Neural cell (in vitro differentiated cells): Measurements from ENCODE around the gene IFT20. TPM values are rescaled to one million over a fixed set of nuclear protein-coding genes. Genes with fewer than 3 reads are reported as not detected.

Experiments used
- H2AFZ ChIP-seq: fragments of 200-600, 300-800 bp; sonication (generic), shearing (Covaris generic); 2 replicates; pipeline ENCODE4 v1.6.0; 2014; ENCODE audit warnings: low read depth, mild to moderate bottlenecking, antibody characterized with exemption, low read length, moderate library complexity
- H3F3A ChIP-seq: fragments of 200-600 bp; shearing (Covaris generic); 2 replicates; pipeline ENCODE4 v1.6.1; 2016; ENCODE audit warnings: mild to moderate bottlenecking, moderate library complexity, mixed read lengths, antibody characterized with exemption, low read length; ENCODE audit not compliant: insufficient read depth, poor library complexity, severe bottlenecking
- H3K27ac ChIP-seq: fragments of 200-600, 300-800 bp; sonication (generic), shearing (Covaris generic); 2 replicates; pipeline ENCODE4 v1.5.1; 2014; ENCODE audit warnings: mild to moderate bottlenecking, low read length, moderate library complexity
- H3K27me3 ChIP-seq: fragments of 300-800, 200-600 bp; sonication (generic), shearing (Covaris generic); 2 replicates; pipeline ENCODE4 v1.6.0; 2014; ENCODE audit warnings: mild to moderate bottlenecking, low read depth, low read length, moderate library complexity; ENCODE audit not compliant: insufficient read depth
- H3K36me3 ChIP-seq: fragments of 300-800, 200-600 bp; sonication (generic), shearing (Covaris generic); 2 replicates; pipeline ENCODE4 v1.5.1; 2014; ENCODE audit warnings: mild to moderate bottlenecking, antibody characterized with exemption, low read length, moderate library complexity; ENCODE audit not compliant: insufficient read depth
- H3K4me2 ChIP-seq: fragments of 300-800, 200-600 bp; sonication (generic), shearing (Covaris generic); 2 replicates; pipeline ENCODE4 v1.6.0; 2014; ENCODE audit warnings: mild to moderate bottlenecking, low read length
- H3K4me3 ChIP-seq: fragments of 300-800, 200-600 bp; sonication (generic), shearing (Covaris generic); 2 replicates; pipeline ENCODE4 v1.5.1; 2014; ENCODE audit warnings: mild to moderate bottlenecking, low read length, moderate library complexity
- H3K79me2 ChIP-seq: fragments of 200-600 bp; shearing (Covaris generic); replicated peaks from 2 replicates; pipeline ENCODE4 v1.6.0; 2014; ENCODE audit warnings: mild to moderate bottlenecking, low read length, moderate library complexity; ENCODE audit not compliant: insufficient read depth
- H3K9ac ChIP-seq: fragments of 300-800, 200-600 bp; sonication (generic), shearing (Covaris generic); 2 replicates; pipeline ENCODE4 v1.6.1; 2016; ENCODE audit warnings: mild to moderate bottlenecking, low read length, mixed read lengths
- H3K9me2 ChIP-seq: fragments of 200-600 bp; shearing (Covaris generic); 2 replicates; pipeline ENCODE4 v1.6.1; 2016; ENCODE audit warnings: mild to moderate bottlenecking, low read length, mixed read lengths; ENCODE audit not compliant: insufficient read depth
- H3K9me3 ChIP-seq: fragments of 200-600, 300-800 bp; sonication (generic), shearing (Covaris generic); 2 replicates; pipeline ENCODE4 v1.6.1; 2016; ENCODE audit warnings: mild to moderate bottlenecking, mixed run types, low read length, moderate library complexity, mixed read lengths
- H4K20me1 ChIP-seq: fragments of 200-600 bp; shearing (Covaris generic); 2 replicates; pipeline ENCODE4 v1.6.1; 2016; ENCODE audit warnings: mild to moderate bottlenecking, mixed run types; ENCODE audit not compliant: insufficient read depth
- EP300 ChIP-seq: fragments of 450-650 bp; conservative IDR thresholded peaks from 2 replicates; pipeline ENCODE4 v1.6.1; 2014; ENCODE audit warnings: antibody characterized with exemption, mild to moderate bottlenecking, moderate library complexity; ENCODE audit not compliant: poor library complexity, severe bottlenecking
- EZH2 ChIP-seq: fragments of 200-600, 300-800 bp; shearing (Covaris generic), sonication (generic); IDR thresholded peaks from 2 replicates; pipeline ENCODE4 v1.6.1; 2014; ENCODE audit warnings: antibody characterized with exemption, low read length, borderline replicate concordance, mild to moderate bottlenecking; ENCODE audit not compliant: insufficient read depth, poor library complexity, severe bottlenecking
- MXI1 ChIP-seq: fragments of 450-650 bp; conservative IDR thresholded peaks from 2 replicates; pipeline ENCODE4 v1.6.1; 2014; ENCODE audit warnings: antibody characterized with exemption, mild to moderate bottlenecking; ENCODE audit not compliant: poor library complexity, severe bottlenecking
- POLR2AphosphoS5 ChIP-seq: IDR thresholded peaks from 2 replicates; pipeline ENCODE4 v1.6.1; 2012
- RAD21 ChIP-seq: fragments of 450-650 bp; conservative IDR thresholded peaks from 2 replicates; pipeline ENCODE4 v1.6.1; 2014; ENCODE audit warnings: antibody characterized with exemption, mild to moderate bottlenecking, moderate library complexity
- SMC3 ChIP-seq: fragments of 450-650 bp; conservative IDR thresholded peaks from 2 replicates; pipeline ENCODE4 v1.6.1; 2014; ENCODE audit warnings: antibody characterized with exemption, mild to moderate bottlenecking, moderate library complexity; ENCODE audit not compliant: poor library complexity
- TAF1 ChIP-seq: IDR thresholded peaks from 2 replicates; pipeline ENCODE4 v1.6.1; 2012; ENCODE audit warnings: low read depth
- polyA plus RNA-seq: library from polyadenylated mRNA; depleted of rRNA; stranded (reverse); fragments of >200 nt; gene quantifications from 2 replicates; pipeline ENCODE4 v1.2.3, GENCODE V29; 2014
- TF ChIP-seq, protein P1 (sequence below): IDR thresholded peaks from 2 replicates; pipeline ENCODE4 v1.6.1; 2012; ENCODE audit warnings: borderline replicate concordance
- TF ChIP-seq, protein P2 (sequence below): fragments of 450-650 bp; IDR thresholded peaks from 2 replicates; pipeline ENCODE4 v1.5.1; 2014; ENCODE audit warnings: antibody characterized with exemption, mild to moderate bottlenecking, moderate library complexity; ENCODE audit not compliant: poor library complexity, severe bottlenecking

IFT20 gene
- polyA plus RNA-seq, 1 donor from 2014 or later: 213 TPM

DNA sequence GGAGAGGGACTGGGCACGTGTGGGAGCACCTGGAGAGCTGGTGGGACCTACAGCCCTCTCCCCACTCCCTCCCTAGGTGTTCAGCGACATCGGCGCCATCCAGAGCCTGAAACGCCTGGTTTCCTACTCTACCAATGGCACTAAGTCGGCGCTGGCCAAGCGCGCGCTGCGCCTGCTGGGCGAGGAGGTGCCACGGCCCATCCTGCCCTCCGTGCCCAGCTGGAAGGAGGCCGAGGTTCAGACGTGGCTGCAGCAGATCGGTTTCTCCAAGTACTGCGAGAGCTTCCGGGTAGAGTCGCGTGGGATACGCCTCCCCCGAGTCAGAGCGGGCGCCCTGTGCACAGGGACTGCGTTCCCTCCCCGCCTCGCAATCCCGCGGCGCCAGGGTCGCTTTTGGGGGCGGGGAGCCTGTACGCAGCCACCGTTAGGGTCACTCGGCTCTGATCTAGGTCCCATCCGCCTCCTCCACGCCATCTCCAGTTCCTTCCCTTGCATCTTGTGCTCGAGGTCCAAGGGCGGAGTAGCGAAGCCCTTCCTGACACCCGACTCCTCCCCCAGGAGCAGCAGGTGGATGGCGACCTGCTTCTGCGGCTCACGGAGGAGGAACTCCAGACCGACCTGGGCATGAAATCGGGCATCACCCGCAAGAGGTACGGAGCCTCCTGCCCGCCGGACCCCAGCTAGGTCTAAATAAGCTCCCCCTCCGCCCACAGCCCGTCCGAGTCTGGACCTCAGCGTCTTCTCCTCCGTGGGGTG is 49.2 kb upstream of the IFT20 start:
- no peak overlapping the region for H2AFZ ChIP-seq
- H3K9ac ChIP-seq: no peak overlapping the region
- TF ChIP-seq POLR2AphosphoS5 (no peak), TAF1 (no peak), EZH2 (no peak), MXI1 (no peak), SMC3 (no peak), RAD21 (no peak), EP300 (no peak)
- TF ChIP-seq, protein P1, sequence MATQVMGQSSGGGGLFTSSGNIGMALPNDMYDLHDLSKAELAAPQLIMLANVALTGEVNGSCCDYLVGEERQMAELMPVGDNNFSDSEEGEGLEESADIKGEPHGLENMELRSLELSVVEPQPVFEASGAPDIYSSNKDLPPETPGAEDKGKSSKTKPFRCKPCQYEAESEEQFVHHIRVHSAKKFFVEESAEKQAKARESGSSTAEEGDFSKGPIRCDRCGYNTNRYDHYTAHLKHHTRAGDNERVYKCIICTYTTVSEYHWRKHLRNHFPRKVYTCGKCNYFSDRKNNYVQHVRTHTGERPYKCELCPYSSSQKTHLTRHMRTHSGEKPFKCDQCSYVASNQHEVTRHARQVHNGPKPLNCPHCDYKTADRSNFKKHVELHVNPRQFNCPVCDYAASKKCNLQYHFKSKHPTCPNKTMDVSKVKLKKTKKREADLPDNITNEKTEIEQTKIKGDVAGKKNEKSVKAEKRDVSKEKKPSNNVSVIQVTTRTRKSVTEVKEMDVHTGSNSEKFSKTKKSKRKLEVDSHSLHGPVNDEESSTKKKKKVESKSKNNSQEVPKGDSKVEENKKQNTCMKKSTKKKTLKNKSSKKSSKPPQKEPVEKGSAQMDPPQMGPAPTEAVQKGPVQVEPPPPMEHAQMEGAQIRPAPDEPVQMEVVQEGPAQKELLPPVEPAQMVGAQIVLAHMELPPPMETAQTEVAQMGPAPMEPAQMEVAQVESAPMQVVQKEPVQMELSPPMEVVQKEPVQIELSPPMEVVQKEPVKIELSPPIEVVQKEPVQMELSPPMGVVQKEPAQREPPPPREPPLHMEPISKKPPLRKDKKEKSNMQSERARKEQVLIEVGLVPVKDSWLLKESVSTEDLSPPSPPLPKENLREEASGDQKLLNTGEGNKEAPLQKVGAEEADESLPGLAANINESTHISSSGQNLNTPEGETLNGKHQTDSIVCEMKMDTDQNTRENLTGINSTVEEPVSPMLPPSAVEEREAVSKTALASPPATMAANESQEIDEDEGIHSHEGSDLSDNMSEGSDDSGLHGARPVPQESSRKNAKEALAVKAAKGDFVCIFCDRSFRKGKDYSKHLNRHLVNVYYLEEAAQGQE: no peak
- TF ChIP-seq, protein P2, sequence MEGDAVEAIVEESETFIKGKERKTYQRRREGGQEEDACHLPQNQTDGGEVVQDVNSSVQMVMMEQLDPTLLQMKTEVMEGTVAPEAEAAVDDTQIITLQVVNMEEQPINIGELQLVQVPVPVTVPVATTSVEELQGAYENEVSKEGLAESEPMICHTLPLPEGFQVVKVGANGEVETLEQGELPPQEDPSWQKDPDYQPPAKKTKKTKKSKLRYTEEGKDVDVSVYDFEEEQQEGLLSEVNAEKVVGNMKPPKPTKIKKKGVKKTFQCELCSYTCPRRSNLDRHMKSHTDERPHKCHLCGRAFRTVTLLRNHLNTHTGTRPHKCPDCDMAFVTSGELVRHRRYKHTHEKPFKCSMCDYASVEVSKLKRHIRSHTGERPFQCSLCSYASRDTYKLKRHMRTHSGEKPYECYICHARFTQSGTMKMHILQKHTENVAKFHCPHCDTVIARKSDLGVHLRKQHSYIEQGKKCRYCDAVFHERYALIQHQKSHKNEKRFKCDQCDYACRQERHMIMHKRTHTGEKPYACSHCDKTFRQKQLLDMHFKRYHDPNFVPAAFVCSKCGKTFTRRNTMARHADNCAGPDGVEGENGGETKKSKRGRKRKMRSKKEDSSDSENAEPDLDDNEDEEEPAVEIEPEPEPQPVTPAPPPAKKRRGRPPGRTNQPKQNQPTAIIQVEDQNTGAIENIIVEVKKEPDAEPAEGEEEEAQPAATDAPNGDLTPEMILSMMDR: no peak
- H3F3A ChIP-seq: no peaks in the 10 kb centered on the region
- no peaks in the 10 kb centered on the region for H3K79me2 ChIP-seq
- no peaks in the 10 kb centered on the region for H3K9me3 ChIP-seq
- H3K36me3 ChIP-seq: no peaks in the 10 kb centered on the region
- H3K4me3 ChIP-seq: no peak overlapping the region
- no peak overlapping the region for H3K4me2 ChIP-seq
- no peak overlapping the region for H3K27ac ChIP-seq
- no peaks in the 10 kb centered on the region for H4K20me1 ChIP-seq
- no peaks in the 10 kb centered on the region for H3K9me2 ChIP-seq
- no peaks in the 10 kb centered on the region for H3K27me3 ChIP-seq

DNA sequence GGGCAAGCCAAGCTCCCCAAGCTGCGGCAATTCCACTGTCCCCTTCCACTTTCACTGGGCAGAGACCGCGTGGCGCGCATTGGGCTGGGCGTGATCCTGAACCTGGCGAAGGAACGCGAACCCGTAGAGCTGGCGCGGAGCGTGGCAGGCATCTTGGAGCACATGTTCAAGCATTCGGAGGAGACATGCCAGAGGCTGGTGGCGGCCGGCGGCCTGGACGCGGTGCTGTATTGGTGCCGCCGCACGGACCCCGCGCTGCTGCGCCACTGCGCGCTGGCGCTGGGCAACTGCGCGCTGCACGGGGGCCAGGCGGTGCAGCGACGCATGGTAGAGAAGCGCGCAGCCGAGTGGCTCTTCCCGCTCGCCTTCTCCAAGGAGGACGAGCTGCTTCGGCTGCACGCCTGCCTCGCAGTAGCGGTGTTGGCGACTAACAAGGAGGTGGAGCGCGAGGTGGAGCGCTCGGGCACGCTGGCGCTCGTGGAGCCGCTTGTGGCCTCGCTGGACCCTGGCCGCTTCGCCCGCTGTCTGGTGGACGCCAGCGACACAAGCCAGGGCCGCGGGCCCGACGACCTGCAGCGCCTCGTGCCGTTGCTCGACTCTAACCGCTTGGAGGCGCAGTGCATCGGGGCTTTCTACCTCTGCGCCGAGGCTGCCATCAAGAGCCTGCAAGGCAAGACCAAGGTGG is 46.0 kb upstream of the IFT20 start:
- Histone ChIP-seq H3K27me3 (no peaks in the 10 kb centered on the region), H4K20me1 (no peaks in the 10 kb centered on the region), H3K4me3 (peak overlapping the region; percentile 23)

More for the DNA sequence above, 46.0 kb upstream of the IFT20 start:
- H3K36me3 ChIP-seq: no peaks in the 10 kb centered on the region
- H3K79me2 ChIP-seq: no peaks in the 10 kb centered on the region
- no peak overlapping the region for H3K4me2 ChIP-seq
- no peaks in the 10 kb centered on the region for H3F3A ChIP-seq
- no peaks in the 10 kb centered on the region for H3K9me3 ChIP-seq
- TF ChIP-seq, protein P2: peak; percentile 30
- no peak for TF ChIP-seq MXI1
- no peaks in the 10 kb centered on the region for H3K9me2 ChIP-seq
- no peak overlapping the region for H3K9ac ChIP-seq
- H2AFZ ChIP-seq: no peak overlapping the region
- H3K27ac ChIP-seq: no peak overlapping the region
